ENCODE results near the gene EPHA7.

GRCh38 chr6:93391965-93392364 lies 27.4 kb downstream of the EPHA7 start:
- TF ChIP-seq SIN3A (IDR thresholded peaks at IDR 0.05; ENCODE audit: low read depth) (no peak), POLR2AphosphoS5 (IDR thresholded peaks at IDR 0.05; ENCODE audit: low read depth, low read length) (no peak)
